HT-29 (cell line): ENCODE measurements around the gene SLC7A9. TPM values are rescaled to one million over a fixed set of nuclear protein-coding genes. Genes with fewer than 3 reads are reported as not detected.
"Not testable (repeated sequence)": the region's sequence is repeated elsewhere in the genome, so short reads cannot be mapped to it uniquely, and the experiment has no call there.

ENCODE experiments used
- DNase-seq: peaks from one replicate; pipeline ENCODE4 v3.0.0-alpha.2; 2015; ENCODE audit warnings: low spot score
- total RNA-seq: library from RNA; depleted of rRNA; stranded (reverse); fragments of >200 nt; shearing (Covaris generic); gene quantifications from 2 replicates; pipeline ENCODE4 v1.2.3, GENCODE V29; 2014

SLC7A9 gene
- total RNA-seq, 1 experiment from 2014 or later: 0.28 TPM

DNA sequence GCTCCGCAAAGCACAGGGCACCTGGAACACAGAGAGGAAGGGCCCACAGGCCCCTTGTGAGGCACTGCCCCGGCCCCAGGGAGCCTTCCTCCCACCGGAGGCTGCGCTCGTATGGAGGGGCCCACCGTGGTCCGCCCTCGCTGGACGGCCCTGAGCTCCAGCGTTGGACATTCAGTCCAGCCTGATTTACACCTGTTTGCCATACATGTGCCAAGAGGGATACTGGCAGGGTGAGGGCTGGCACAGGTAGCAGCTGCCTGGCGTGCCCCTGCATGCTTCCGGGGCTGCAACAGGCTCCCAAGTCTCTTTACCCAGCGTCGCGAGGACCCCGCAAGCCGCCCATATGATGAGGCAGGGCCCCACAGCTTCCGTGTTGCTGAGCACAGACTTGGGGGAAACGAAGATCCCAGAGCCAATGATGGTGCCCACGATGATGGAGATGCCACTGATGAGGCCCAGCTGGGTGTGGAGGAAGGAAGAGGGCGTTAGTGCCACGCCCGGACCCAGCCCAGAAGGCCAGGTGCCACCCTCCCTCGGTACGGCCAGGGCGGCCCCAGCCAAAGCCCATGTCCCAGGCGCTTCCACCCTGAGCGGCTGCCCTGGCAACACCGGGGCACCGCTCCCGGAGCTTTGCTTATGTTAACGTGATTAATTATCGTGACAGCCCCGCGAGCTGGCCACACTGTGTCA lies 5.1 kb downstream of the SLC7A9 start:
- DNase-seq: no peak

DNA sequence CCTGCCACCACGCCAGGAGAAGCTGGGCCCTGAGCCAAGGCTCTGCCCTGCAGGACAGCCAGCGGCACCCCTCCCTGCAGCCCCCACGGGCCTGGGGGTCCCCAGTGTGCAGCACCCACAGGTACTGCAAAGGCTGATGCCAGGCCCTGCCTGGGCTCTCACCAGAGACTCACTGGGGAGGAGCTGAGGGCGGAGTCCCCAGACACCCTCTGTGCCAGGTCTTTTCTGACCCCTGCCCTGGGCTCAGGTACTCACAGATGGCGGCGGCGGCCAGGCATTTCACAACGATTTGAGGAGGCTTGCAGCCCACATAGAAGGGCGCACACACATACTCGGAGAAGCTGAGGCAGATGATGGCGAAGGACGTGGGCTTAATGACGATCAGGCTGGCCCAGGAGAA lies 5.7 kb downstream of the SLC7A9 start:
- DNase-seq: no peak

DNA sequence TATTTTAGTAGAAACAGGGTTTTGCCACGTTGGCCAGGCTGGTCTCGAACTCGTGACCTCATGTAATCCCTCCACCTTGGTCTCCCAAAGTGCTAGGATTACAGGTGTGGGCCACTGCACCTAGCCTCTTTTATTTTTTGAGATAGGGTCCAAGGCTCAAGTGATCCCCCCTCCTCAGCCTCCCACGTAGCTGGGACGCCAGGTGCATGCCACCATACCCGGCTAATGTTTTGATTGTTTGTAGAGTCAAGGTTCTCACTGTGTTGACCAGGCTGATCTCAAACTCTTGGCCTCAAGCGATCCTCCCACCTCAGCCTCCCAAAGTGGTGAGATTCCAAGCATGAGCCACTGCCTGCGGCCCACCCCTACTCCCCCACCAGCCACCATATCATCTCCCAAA lies 6.3 kb downstream of the SLC7A9 start:
- no peak for DNase-seq

DNA sequence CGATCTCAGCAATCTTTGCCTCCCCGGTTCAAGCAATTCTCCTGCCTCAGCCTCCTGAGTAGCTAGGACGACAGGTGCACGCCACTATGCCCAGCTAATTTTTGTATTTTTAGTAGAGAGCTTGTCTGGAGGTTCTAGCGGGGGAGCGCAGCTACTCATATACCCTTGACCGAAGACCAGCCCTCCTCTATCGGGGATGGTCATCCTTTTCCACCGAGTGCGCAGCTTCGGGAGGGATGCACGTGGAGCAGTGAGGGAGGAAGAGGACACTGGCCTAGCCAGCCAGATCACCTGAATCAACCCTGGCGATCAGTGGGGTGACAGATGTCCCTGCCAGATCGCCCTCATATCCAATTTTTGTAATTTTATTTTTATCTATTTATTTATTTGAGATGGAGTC lies 6.8 kb downstream of the SLC7A9 start:
- no peak for DNase-seq

DNA sequence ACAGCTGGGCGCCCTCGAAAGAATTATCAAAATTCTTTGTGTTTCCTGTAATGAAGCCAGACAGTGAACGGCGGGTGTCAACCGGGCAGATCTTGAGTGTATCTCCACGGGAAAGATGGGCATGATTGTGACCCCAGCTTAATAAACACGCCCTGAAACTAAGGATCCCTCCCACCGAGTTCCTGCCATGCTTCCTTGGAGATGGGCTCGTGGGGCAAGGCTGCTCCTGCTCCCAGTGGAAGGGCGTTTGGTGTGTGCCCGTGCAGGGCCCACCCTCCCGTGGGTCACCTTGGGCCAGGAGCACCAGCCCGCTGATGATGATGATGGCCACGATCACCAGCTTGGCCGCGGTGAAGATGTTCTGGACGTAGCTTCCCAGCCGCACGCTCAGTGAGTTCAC lies 7.4 kb downstream of the SLC7A9 start:
- no peak for DNase-seq

DNA sequence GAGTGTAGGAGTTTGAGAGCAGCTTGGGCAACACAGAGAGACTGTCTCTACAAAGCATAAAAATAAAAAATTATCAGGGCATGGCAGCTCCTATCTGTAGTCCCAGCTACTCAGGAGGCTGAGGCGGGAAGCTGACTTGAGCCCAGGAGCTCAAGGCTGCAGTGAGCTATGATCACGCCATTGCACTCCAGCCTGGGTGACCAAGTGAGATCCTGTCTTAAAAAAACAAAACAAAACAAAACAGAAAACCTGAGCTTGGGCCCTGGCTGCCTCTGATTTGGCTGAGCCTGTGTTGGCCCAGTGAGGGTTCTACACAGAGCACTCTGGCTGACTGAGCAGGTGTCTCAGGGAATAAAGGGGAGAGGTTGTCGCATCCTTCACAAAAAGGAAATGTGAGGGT lies 8.0 kb downstream of the SLC7A9 start:
- no peak for DNase-seq

DNA sequence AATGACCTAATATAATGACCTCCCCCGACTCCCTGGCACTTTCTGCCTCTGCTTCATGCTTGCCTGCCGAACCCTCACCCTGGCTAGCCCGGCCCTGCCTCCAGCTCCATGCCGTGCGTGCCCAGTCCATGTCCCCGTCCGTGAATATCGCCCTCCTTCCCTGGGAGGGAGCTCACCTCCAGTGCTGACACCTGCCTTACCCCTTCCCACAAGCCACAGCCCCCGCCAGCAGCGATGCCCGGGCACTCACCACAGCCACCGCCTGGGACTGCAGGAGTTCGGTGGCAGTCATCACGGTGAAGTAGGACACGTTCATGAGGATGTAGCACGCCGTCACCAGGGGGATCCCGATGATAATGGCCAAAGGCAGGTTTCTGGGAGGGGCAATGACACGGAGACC lies 10.0 kb downstream of the SLC7A9 start:
- no peak for DNase-seq

DNA sequence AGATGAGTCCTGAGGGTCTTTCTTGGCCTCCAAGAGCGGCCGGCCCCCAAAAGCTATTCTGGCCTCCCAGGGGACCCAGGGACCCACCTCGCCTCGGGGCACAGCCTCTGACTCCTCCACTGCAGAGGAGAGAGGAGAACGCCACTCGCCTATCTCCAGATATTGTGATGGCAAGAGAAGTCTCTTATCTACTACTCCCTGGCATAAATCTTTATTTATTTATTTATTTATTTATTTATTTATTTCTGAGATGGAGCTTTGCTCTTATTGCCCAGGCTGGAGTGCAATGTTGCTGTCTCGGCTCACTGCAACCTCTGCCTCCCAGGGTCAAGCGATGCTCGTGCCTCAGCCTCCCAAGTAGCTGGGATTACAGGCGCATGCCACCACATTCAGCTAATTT lies 11.0 kb downstream of the SLC7A9 start:
- no peak for DNase-seq

DNA sequence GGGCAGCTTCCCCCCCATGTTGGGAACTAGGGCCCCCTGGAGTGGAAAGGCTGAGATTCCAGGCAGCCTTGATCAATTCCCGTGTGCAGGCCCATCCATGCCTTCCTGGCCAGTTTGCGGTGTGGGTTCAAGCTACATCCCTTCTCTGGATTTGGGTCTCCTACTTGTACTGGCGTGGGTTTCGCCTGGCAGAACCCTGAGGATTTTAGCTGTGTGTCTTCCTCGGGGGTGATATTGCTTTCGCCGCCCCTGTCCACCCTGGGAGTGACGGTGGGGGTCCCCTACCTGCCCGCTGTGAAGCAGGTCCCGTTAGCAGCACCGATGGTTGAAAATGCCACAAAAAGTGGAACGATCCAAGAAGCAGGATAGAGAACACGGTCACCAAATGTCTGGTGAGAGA lies 11.4 kb downstream of the SLC7A9 start:
- no peak for DNase-seq

DNA sequence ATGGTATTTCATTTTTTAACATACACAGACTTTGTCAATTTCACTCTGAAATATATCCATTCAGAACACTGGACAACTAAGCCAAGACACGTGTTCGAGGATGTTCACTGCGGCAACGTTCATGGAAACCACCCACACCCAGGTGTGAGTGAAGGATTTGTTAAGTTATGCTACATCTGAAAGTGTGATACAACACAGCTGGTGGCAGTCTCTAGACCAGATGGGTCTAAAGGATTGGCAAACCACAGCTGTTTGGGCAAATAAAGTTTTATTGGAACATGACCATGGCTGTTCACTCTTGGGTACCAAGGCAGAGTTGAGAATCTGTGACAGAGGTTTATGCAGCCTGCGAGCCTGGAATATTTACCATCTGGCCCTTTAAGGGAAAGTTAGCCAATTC lies 12.0 kb downstream of the SLC7A9 start:
- no peak for DNase-seq

DNA sequence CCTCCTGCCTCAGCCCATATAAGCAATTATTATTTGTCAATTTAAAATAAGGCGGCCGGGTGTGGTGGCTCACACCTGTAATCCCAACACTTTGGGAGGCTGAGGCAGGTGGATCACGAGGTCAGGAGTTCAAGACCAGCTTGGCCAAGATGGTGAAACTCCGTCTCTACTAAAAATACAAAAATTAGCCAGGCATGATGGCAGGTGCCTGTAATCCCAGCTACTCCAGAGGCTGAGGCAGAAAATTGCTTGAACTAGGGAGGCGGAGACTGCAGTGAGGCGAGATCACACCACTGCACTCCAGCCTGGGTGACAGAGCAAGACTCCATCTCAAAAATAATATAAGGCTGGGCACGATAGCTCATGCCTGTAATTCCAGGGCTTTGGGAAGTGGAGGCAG lies 12.7 kb downstream of the SLC7A9 start:
- DNase-seq: not testable (repeated sequence)

DNA sequence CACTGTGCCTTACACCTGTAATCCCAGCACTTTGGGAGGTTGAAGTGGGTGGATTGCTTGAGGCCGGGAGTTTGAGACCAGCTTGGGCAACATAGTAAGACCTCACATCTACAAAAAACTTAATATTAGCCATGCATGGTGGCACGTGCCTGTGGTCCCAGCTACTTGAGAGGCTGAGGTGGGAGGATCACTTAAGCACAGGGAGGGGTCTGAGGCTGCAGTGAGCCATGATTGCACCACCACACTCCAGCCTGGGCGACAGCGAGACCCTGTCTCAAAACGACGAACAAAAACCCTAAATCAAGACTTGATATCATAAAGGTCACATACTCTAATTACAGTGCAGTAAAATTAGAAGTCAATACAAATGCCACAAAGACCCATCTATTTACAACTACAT lies 17.4 kb downstream of the SLC7A9 start:
- no peak for DNase-seq

DNA sequence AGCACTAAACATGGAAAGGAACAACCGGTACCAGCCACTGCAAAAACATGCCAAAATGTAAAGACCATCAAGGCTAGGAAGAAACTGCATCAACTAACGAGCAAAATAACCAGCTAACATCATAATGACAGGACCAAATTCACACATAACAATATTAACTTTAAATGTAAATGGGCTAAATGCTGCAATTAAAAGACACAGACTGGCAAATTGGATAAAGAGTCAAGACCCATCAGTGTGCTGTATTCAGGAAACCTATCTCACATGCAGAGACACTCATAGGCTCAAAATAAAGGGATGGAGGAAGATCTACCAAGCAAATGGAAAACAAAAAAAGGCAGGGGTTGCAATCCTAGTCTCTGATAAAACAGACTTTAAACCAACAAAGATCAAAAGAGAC lies 21.5 kb downstream of the SLC7A9 start:
- DNase-seq: not testable (repeated sequence)

DNA sequence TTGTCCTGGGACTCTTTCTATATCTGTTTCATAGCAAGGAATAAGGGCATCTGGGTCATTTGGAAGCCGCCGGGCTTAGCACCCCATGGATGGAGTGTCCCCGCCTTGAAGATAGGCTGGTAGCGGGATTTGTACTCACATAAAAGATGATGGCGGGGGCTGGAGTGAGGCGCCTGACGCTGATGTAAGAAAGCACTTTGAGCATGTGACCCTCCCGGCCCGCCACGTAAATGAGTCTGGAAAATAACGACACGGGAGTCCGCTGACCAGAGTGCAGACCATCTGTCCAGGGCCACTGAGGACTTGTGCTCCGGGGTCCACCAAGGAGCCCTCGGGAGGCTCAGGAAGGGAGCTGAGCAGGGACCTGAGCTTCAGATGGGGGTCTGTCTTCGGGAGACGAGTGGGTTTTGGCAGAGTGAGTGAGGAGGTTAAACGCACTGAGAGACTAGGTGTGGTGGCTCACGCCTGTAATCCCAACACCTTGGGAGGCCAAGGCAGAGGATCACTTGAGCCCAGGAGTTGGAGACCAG lies 25.8 kb downstream of the SLC7A9 start:
- DNase-seq: no peak

DNA sequence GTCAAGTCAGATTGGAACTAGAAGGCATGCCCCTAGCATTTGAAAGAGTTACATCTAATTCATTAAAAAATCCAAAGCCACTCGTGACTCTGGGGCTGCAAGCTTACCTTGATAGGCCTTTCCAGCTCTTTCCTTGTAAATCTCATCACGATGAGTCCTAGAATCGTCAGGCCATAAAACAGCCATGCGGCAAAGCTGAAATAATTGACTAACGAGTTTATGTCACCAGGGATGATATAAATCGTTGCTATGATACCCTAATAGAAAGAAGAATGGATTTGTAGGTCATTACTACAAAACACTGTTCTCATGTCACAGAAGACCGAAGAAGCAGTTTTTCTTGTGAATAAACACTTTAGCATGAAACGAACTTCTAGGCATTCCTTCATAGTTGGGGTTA lies 27.5 kb downstream of the SLC7A9 start:
- DNase-seq: no peak

DNA sequence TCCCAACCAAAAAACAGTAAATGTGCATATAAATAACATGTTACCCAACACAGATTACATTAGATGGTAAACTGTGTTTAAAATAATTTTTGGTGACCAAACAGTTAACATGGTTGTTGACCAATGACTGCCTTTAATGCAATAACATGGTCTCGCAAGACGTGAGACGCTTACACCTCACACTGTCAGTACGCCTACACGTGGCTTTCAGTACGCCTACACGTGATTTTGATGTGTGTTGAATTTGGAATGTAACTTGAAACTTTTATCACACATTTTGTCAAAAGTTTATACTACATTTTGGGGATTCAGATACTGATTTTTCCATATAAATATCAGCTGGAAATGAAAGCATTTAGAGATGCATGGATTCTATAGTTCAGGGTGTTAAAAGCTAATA lies 32.0 kb downstream of the SLC7A9 start:
- DNase-seq: no peak

DNA sequence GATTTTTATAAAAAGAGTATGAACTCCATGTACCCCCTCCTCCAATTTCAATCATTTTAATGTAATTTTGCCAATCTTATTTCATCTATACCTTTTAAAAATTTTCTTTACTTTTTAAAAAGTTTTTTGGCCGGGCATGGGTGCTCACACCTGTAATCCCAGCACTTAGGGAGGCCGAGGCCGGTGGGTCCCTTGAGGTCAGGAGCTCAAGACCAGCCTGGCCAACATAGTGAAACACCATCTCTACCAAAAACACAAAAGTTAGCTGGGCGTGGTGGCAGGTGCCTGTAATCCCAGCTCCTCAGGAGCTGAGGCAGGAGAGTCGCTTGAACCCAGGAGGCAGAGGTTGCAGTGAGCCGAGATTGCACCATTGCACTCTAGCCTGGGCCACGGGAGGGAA lies 36.2 kb downstream of the SLC7A9 start:
- DNase-seq: not testable (repeated sequence)

DNA sequence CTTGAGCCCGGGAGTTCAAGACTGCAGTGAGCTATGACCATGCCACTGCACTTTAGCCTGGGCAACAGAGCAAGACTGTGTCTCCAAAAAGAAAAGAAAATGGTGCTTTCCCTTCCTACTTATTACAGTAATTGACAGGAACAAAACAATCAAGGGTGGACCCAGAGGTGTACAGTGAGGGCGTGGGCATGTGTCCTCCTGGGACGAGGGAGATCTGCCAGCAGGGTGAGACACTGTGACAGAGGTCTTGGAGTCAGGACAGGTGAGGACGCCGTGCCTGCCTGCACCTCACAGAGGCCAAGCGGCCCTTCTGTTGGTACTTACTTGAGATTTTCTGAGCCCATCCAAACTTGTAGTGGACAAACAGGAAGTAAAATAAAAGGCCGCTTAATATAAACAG lies 36.7 kb downstream of the SLC7A9 start:
- not testable (repeated sequence) for DNase-seq

DNA sequence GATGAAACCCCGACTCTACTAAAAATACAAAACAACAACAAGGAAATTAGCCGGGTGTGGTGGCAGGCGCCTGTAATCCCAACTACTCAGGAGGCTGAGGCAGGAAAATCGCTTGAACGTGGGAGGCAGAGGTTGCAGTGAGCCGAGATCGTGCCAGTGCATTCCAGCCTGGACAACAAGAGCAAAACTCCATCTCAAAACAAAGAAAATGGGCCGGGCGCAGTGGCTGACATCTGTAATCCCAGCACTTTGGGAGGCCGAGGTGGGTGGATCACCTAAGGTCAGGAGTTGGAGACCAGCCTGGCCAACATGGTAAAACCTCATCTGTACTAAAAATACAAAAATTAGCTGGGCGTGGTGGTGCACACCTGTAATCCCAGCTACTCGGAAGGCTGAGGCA lies 37.5 kb downstream of the SLC7A9 start:
- DNase-seq: not testable (repeated sequence)

DNA sequence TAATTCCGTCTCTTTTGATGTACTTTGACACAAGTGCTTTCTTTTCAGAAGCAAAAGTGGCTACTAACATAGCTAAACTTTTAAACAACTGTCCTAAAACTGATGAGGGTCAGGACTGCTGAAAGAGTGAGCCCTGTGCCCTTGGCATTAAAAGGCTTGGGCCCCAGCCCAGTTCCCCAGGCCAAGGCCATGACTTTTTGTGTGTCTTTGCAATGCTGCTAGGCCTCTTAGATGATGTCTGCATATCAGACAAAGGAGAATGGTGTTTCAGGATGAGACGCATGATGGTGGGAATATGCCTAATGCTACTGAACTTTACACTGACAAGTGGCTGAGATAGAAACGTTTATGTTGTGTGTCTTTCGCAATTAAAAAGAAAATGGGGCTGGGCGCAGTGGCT lies 38.0 kb downstream of the SLC7A9 start:
- DNase-seq: no peak

DNA sequence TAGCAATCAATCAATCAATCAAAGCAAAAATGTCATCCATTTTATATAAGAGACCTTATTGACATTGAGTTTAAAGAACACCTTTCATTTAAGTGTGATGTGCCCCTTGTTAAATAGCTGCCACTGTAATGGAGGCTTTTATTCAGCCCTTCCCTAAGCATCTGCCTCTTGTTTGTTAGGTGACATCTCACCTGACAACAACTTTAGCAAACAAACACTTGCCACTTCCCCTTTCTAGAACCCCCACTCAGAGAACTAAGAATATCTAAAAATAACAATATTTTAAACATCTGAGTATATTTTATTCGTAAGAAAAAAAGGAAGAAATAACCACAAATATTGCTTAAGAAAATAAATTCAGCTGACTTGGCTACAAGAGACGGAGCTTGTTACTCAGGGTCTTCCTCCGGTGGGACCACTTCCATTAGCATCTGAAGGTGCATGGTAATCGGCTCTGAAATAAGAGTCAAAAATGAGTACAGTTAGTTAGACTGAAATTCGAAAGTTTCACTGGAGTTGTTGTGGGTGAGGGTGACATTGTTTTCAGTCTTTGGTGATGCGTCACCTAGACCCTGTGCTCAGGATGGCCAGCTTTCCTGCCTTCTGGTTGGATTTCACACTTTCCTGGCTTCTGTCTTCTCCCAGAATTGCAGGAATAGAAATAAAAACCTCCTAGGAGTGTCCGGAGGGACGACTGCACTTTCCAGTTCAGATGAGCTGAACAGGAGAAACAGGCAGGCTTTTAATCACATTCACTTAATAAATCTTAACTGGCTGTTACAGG lies 39.1 kb downstream of the SLC7A9 start:
- no peak for DNase-seq

DNA sequence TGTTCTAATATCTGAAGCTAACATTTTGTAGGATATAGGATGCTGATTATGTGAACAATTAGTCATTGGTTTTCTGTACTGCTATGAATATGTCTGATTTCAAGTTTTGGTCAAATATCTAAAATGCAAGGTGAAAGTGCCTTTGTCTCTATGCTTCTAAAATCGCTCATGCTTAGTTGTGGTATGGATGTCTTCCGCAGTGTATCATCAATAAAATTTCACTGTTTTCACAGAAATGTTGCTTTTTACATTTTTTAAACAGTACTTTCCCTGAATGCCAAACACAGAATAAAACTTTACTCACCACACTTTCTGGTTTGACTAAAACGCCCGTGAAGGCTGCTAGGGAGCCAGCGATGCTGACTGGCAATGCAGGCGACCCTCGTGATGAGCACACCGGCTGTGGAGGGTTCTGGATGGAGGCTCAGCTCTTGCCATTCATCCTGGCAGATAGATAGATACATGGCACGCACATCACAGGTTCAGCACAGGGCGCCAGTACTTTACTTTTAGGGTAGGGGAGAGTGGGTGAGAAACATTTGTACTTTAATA lies 40.1 kb downstream of the SLC7A9 start:
- no peak for DNase-seq
